CD4-positive, alpha-beta memory T cell (primary cell): ENCODE results near the gene URI1. TPM values are rescaled to one million over a fixed set of nuclear protein-coding genes. Genes with fewer than 3 reads are reported as not detected.

ENCODE experiments used
- CTCF ChIA-PET: fragments of 350-600 bp; sonication (Branson Sonifier 250); formaldehyde crosslinking; loops from one replicate; lab custom pipeline; 2021; ENCODE audit warnings: inconsistent platforms; ENCODE audit not compliant: partially characterized antibody; lab: Charles Lee
- POLR2A ChIA-PET: fragments of 350-600 bp; sonication (Branson Sonifier 250); formaldehyde crosslinking; loops from one replicate; lab custom pipeline; 2021; ENCODE audit not compliant: partially characterized antibody; lab: Charles Lee
- DNase-seq, 5 donors: peaks; one replicate each; pipeline versions ENCODE4 v3.0.0 to v3.0.0-alpha.2; 2020 to 2022; ENCODE audit warnings: mixed read lengths in 1 of 5
- H3K27ac ChIP-seq: one replicate; pipeline ENCODE4 v1.7.0; 2013; ENCODE audit warnings: low read depth, low read length
- H3K27me3 ChIP-seq: 2 replicates; pipeline ENCODE4 v1.7.0; 2013; ENCODE audit warnings: mild to moderate bottlenecking, low read length, moderate library complexity; ENCODE audit not compliant: insufficient read depth
- H3K36me3 ChIP-seq: 2 replicates; pipeline ENCODE4 v1.7.0; 2013; ENCODE audit warnings: mild to moderate bottlenecking, low read length, moderate library complexity; ENCODE audit not compliant: insufficient read depth
- H3K4me1 ChIP-seq: 2 replicates; pipeline ENCODE4 v1.7.0; 2013; ENCODE audit warnings: mild to moderate bottlenecking, low read length, moderate library complexity; ENCODE audit not compliant: insufficient read depth
- H3K4me3 ChIP-seq, 2 donors: one replicate each; pipeline ENCODE4 v1.7.0; 2013; ENCODE audit warnings: low read length in 2 of 2, mild to moderate bottlenecking in 1 of 2
- H3K9me3 ChIP-seq, 2 donors: one replicate each; pipeline ENCODE4 v1.7.0; 2013; ENCODE audit warnings: low read length in 2 of 2, control low read depth in 1 of 2; ENCODE audit not compliant: control insufficient read depth in 1 of 2
- H3K27ac Mint-ChIP-seq, 7 donors: one replicate each; pipeline ENCODE4 v1.8.0; 2020 to 2021; ENCODE audit warnings: mixed read lengths in 7 of 7, mild to moderate bottlenecking in 6 of 7, inconsistent platforms in 3 of 7, moderate library complexity in 3 of 7
- H3K27me3 Mint-ChIP-seq, 2 donors: one replicate each; pipeline ENCODE4 v1.8.0; 2020 to 2021; ENCODE audit warnings: mixed read lengths in 2 of 2
- H3K36me3 Mint-ChIP-seq, 2 donors: one replicate each; pipeline ENCODE4 v1.8.0; 2020 to 2021; ENCODE audit warnings: mixed read lengths in 2 of 2, inconsistent platforms in 1 of 2, mild to moderate bottlenecking in 1 of 2
- H3K4me1 Mint-ChIP-seq, 4 donors: one replicate each; pipeline ENCODE4 v1.8.0; 2020 to 2021; ENCODE audit warnings: mixed read lengths in 4 of 4, mild to moderate bottlenecking in 1 of 4
- H3K4me3 Mint-ChIP-seq, 8 donors: one replicate each; pipeline ENCODE4 v1.8.0; 2020 to 2021; ENCODE audit warnings: mixed read lengths in 8 of 8, mild to moderate bottlenecking in 7 of 8, moderate library complexity in 6 of 8, inconsistent platforms in 3 of 8
- H3K9me3 Mint-ChIP-seq, 8 donors: one replicate each; pipeline ENCODE4 v1.8.0; 2020 to 2021; ENCODE audit warnings: mixed read lengths in 8 of 8, mild to moderate bottlenecking in 5 of 8, inconsistent platforms in 3 of 8, moderate library complexity in 1 of 8
- intact Hi-C: fragments of 100-400 bp; cut with micrococcal nuclease; formaldehyde crosslinking; loops from one replicate; pipeline ENCODE4 v1.15.1; 2023
- polyA plus RNA-seq, 2 donors: library from polyadenylated mRNA; unstranded; fragments of 300-500 nt; fragmentation: Illumina TruSeq; gene quantifications; one replicate each; pipeline ENCODE4 v1.2.3, GENCODE V29; 2021
- total RNA-seq, 2 experiments: library from RNA; stranded (reverse); gene quantifications; one replicate each; pipeline ENCODE4 v1.2.3, GENCODE V29; 2021

The URI1 gene
- total and polyA plus RNA-seq, 4 experiments from 2014 or later: 16.6 to 95.0 (median 64.7) TPM

- ChIA-PET CTCF (no interaction called here), POLR2A (no interaction called here)
Measured at GRCh38 chr19:30001791-30002190, 59.8 kb downstream of the URI1 start.

GRCh38 chr19:30003866-30004265, 61.8 kb downstream of the URI1 start:
- peaks cover 36% of the 10 kb centered on the region for H3K4me1 ChIP-seq
- Mint-ChIP-seq H3K9me3 (peaks cover 0 to 17% (median 5%) of the 10 kb centered on the region in 8 donors), H3K27me3 (no peaks in the 10 kb centered on the region), H3K36me3 (peaks cover 45 to 46% of the 10 kb centered on the region in 2 donors), H3K27ac (peak overlapping the region in 1 of 7 donors; percentile 7), H3K4me3 (no peak overlapping the region), H3K4me1 (peaks cover 41 to 73% (median 52%) of the 10 kb centered on the region in 4 donors)
- peaks cover under 1% of the 10 kb centered on the region for H3K36me3 ChIP-seq
- DNase-seq: no peak
- POLR2A ChIA-PET: interaction anchor here (0.6 kb wide), 1 partner anchor 179 kb away, joined by 3 read pairs; no protein-coding TSS in a partner anchor
- H3K9me3 ChIP-seq: no peaks in the 10 kb centered on the region
- H3K27ac ChIP-seq: no peak overlapping the region
- intact Hi-C loops: no loop called here
- no peak overlapping the region for H3K4me3 ChIP-seq
- CTCF ChIA-PET: interaction anchor here (1.0 kb wide), 1 partner anchor 20 kb away, joined by 4 read pairs; no protein-coding TSS in a partner anchor
- no peaks in the 10 kb centered on the region for H3K27me3 ChIP-seq

More at GRCh38 chr19:30001791-30002190, 59.8 kb downstream of the URI1 start:
- Histone ChIP-seq H3K36me3 (no peaks in the 10 kb centered on the region), H3K4me1 (peaks cover 43% of the 10 kb centered on the region), H3K4me3 (no peak overlapping the region), H3K9me3 (no peaks in the 10 kb centered on the region), H3K27me3 (no peaks in the 10 kb centered on the region), H3K27ac (no peak overlapping the region)
- Mint-ChIP-seq H3K4me1 (peaks cover 49 to 85% (median 65%) of the 10 kb centered on the region in 4 donors), H3K36me3 (peaks cover 48 to 61% of the 10 kb centered on the region in 2 donors), H3K9me3 (peaks cover 0 to 17% (median 6%) of the 10 kb centered on the region in 8 donors), H3K27ac (peak overlapping the region in 2 of 7 donors; percentile 13 to 20), H3K27me3 (no peaks in the 10 kb centered on the region), H3K4me3 (no peak overlapping the region)
- DNase-seq: no peak
- intact Hi-C loops: no loop called here

GRCh38 chr19:30004403-30004802, 62.4 kb downstream of the URI1 start:
- Mint-ChIP-seq H3K4me1 (peaks cover 39 to 67% (median 51%) of the 10 kb centered on the region in 4 donors), H3K27ac (peak overlapping the region in 2 of 7 donors; percentile 11 to 74), H3K27me3 (no peaks in the 10 kb centered on the region), H3K9me3 (peaks cover 0 to 17% (median 5%) of the 10 kb centered on the region in 8 donors), H3K4me3 (peak overlapping the region in 1 of 8 donors; percentile 28), H3K36me3 (peaks cover 47 to 49% of the 10 kb centered on the region in 2 donors)
- Histone ChIP-seq H3K36me3 (peaks cover 6% of the 10 kb centered on the region), H3K4me1 (peaks cover 36% of the 10 kb centered on the region), H3K9me3 (no peaks in the 10 kb centered on the region), H3K27ac (no peak overlapping the region), H3K4me3 (no peak overlapping the region), H3K27me3 (no peaks in the 10 kb centered on the region)
- DNase-seq: no peak
- intact Hi-C loops: no loop called here
- CTCF ChIA-PET: no interaction called here
- POLR2A ChIA-PET: no interaction called here

GRCh38 chr19:30006207-30006606, 64.2 kb downstream of the URI1 start:
- Histone ChIP-seq H3K27ac (no peak overlapping the region), H3K9me3 (no peaks in the 10 kb centered on the region), H3K27me3 (no peaks in the 10 kb centered on the region), H3K4me1 (peaks cover 34% of the 10 kb centered on the region), H3K36me3 (peaks cover 10% of the 10 kb centered on the region), H3K4me3 (no peak overlapping the region)
- CTCF ChIA-PET: no interaction called here
- Mint-ChIP-seq H3K36me3 (peaks cover 38 to 49% of the 10 kb centered on the region in 2 donors), H3K4me3 (peak overlapping the region in 6 of 8 donors; percentile 20 to 78 (median 66)), H3K27me3 (no peaks in the 10 kb centered on the region), H3K9me3 (peaks cover 0 to 3% (median 0%) of the 10 kb centered on the region in 8 donors), H3K4me1 (peaks cover 33 to 52% (median 40%) of the 10 kb centered on the region in 4 donors), H3K27ac (peak overlapping the region in 4 of 7 donors; percentile 3 to 85 (median 68))
- DNase-seq: peak in 4 of 5 donors; percentile 5 to 16 (median 8)
- POLR2A ChIA-PET: no interaction called here
- intact Hi-C loops: no loop called here

GRCh38 chr19:30008169-30008568, 66.1 kb downstream of the URI1 start:
- H3K4me3 Mint-ChIP-seq: no peak overlapping the region
- H3K27me3 ChIP-seq: no peaks in the 10 kb centered on the region
- no peak overlapping the region for H3K27ac ChIP-seq
- no peak overlapping the region for H3K4me3 ChIP-seq
- intact Hi-C loops: no loop called here
- ChIA-PET CTCF (no interaction called here), POLR2A (no interaction called here)
- H3K4me1 ChIP-seq: peaks cover 32% of the 10 kb centered on the region
- peaks cover 26 to 43% (median 36%) of the 10 kb centered on the region in 4 donors for H3K4me1 Mint-ChIP-seq
- peaks cover 21% of the 10 kb centered on the region for H3K36me3 ChIP-seq
- H3K36me3 Mint-ChIP-seq: peaks cover 31 to 56% of the 10 kb centered on the region in 2 donors
- no peaks in the 10 kb centered on the region for H3K9me3 ChIP-seq
- H3K27ac Mint-ChIP-seq: no peak overlapping the region
- no peak for DNase-seq
- H3K27me3 Mint-ChIP-seq: no peaks in the 10 kb centered on the region
- no peaks in the 10 kb centered on the region for H3K9me3 Mint-ChIP-seq

GRCh38 chr19:30009013-30009412, 67.0 kb downstream of the URI1 start:
- H3K27ac Mint-ChIP-seq: no peak overlapping the region
- H3K36me3 Mint-ChIP-seq: peaks cover 36 to 64% of the 10 kb centered on the region in 2 donors
- peaks cover 26% of the 10 kb centered on the region for H3K4me1 ChIP-seq
- no peak for DNase-seq
- H3K9me3 Mint-ChIP-seq: no peaks in the 10 kb centered on the region
- no peak overlapping the region for H3K4me3 Mint-ChIP-seq
- ChIA-PET CTCF (no interaction called here), POLR2A (no interaction called here)
- H3K4me3 ChIP-seq: no peak overlapping the region
- peaks cover 27% of the 10 kb centered on the region for H3K36me3 ChIP-seq
- H3K27me3 ChIP-seq: no peaks in the 10 kb centered on the region
- no peak overlapping the region for H3K27ac ChIP-seq
- peaks cover 22 to 35% (median 30%) of the 10 kb centered on the region in 4 donors for H3K4me1 Mint-ChIP-seq
- H3K9me3 ChIP-seq: no peaks in the 10 kb centered on the region
- no peaks in the 10 kb centered on the region for H3K27me3 Mint-ChIP-seq
- intact Hi-C loops: loop anchor here (1.0 kb wide), 1 partner anchor 9 kb away; no protein-coding TSS in a partner anchor

GRCh38 chr19:30011051-30011578, 69.1 kb downstream of the URI1 start:
- peaks cover 5% of the 10 kb centered on the region for H3K4me1 ChIP-seq
- ChIA-PET POLR2A (no interaction called here), CTCF (no interaction called here)
- Mint-ChIP-seq H3K9me3 (no peaks in the 10 kb centered on the region), H3K27ac (no peak overlapping the region), H3K27me3 (no peaks in the 10 kb centered on the region), H3K4me1 (peaks cover 8 to 14% (median 11%) of the 10 kb centered on the region in 4 donors), H3K4me3 (no peak overlapping the region), H3K36me3 (peaks cover 30 to 64% of the 10 kb centered on the region in 2 donors)
- no peaks in the 10 kb centered on the region for H3K27me3 ChIP-seq
- DNase-seq: no peak
- H3K4me3 ChIP-seq: no peak overlapping the region
- peaks cover 33% of the 10 kb centered on the region for H3K36me3 ChIP-seq
- intact Hi-C loops: no loop called here
- H3K9me3 ChIP-seq: no peaks in the 10 kb centered on the region
- no peak overlapping the region for H3K27ac ChIP-seq
